HepG2 (cell line): ENCODE measurements around the gene STMN1. TPM values are rescaled to one million over a fixed set of nuclear protein-coding genes. Genes with fewer than 3 reads are reported as not detected.

Experiments used
- ELF4 ChIP-seq: sonication (generic); formaldehyde crosslinking; IDR thresholded peaks from 2 replicates; pipeline ENCODE4 v1.5.0; 2020; ENCODE audit warnings: missing genetic modification reagents, mild to moderate bottlenecking, moderate library complexity, borderline replicate concordance
- EZH2 ChIP-seq: conservative IDR thresholded peaks from 2 replicates; pipeline ENCODE4 v1.6.1; 2012; ENCODE audit warnings: mild to moderate bottlenecking, low read depth, low read length, moderate library complexity
- HHEX ChIP-seq: IDR thresholded peaks from 2 replicates; pipeline ENCODE4 v1.6.1; 2016; ENCODE audit warnings: control low read depth
- HOXA5 ChIP-seq: sonication (generic); formaldehyde crosslinking; IDR thresholded peaks from 2 replicates; pipeline ENCODE4 v1.4.0; 2020; ENCODE audit warnings: missing genetic modification reagents
- HOXA9 ChIP-seq: sonication (generic); formaldehyde crosslinking; IDR thresholded peaks from 2 replicates; pipeline ENCODE4 v1.8.1; 2022; ENCODE audit warnings: missing genetic modification reagents, mild to moderate bottlenecking, moderate library complexity, borderline replicate concordance
- IRF2 ChIP-seq: IDR thresholded peaks from 2 replicates; pipeline ENCODE4 v1.6.1; 2018; ENCODE audit warnings: missing genetic modification reagents, missing compliant biosample characterization
- KDM5B ChIP-seq: sonication (generic); formaldehyde crosslinking; IDR thresholded peaks from 2 replicates; pipeline ENCODE4 v1.4.0; 2020; ENCODE audit warnings: missing genetic modification reagents, mild to moderate bottlenecking, borderline replicate concordance
- MXD4 ChIP-seq: IDR thresholded peaks from 2 replicates; pipeline ENCODE4 v1.6.1; 2016; ENCODE audit warnings: mild to moderate bottlenecking, missing biosample characterization, missing genetic modification reagents
- MZF1 ChIP-seq: sonication (generic); formaldehyde crosslinking; IDR thresholded peaks from 2 replicates; pipeline ENCODE4 v1.8.1; 2023; ENCODE audit warnings: mild to moderate bottlenecking, missing genetic modification reagents, borderline replicate concordance
- NR2F1 ChIP-seq, 2 experiments: fragments of 450-650 bp in 1 of 2; formaldehyde crosslinking in 1 of 2; IDR thresholded peaks; 2 replicates each; pipeline versions ENCODE4 v1.5.0 to v1.6.1; 2016 to 2020; ENCODE audit warnings: mild to moderate bottlenecking in 1 of 2, missing compliant biosample characterization in 1 of 2, missing genetic modification reagents in 1 of 2, moderate library complexity in 1 of 2
- PBX3 ChIP-seq: sonication (generic); formaldehyde crosslinking; IDR thresholded peaks from 2 replicates; pipeline ENCODE4 v1.8.1; 2023; ENCODE audit warnings: missing genetic modification reagents, inconsistent platforms, borderline replicate concordance
- PLRG1 ChIP-seq: fragments of 450-650 bp; conservative IDR thresholded peaks from 2 replicates; pipeline ENCODE4 v1.6.1; 2016
- POGK ChIP-seq: sonication (generic); formaldehyde crosslinking; conservative IDR thresholded peaks from 2 replicates; pipeline ENCODE4 v1.8.0; 2022; ENCODE audit warnings: mild to moderate bottlenecking, moderate library complexity, missing genetic modification reagents
- RFX3 ChIP-seq: IDR thresholded peaks from 2 replicates; pipeline ENCODE4 v1.6.1; 2016; ENCODE audit warnings: missing biosample characterization, missing genetic modification reagents
- SP2 ChIP-seq: sonication (generic); formaldehyde crosslinking; IDR thresholded peaks from 2 replicates; pipeline ENCODE4 v1.5.1; 2020; ENCODE audit warnings: mild to moderate bottlenecking, missing genetic modification reagents
- WIZ ChIP-seq: sonication (generic); formaldehyde crosslinking; IDR thresholded peaks from 2 replicates; pipeline ENCODE4 v1.5.1; 2020; ENCODE audit warnings: mild to moderate bottlenecking, missing genetic modification reagents
- ZKSCAN5 ChIP-seq: sonication (generic); formaldehyde crosslinking; IDR thresholded peaks from 2 replicates; pipeline ENCODE4 v1.5.1; 2020; ENCODE audit warnings: mild to moderate bottlenecking, missing genetic modification reagents
- ZMYM3 ChIP-seq: sonication (generic); formaldehyde crosslinking; IDR thresholded peaks from 2 replicates; pipeline ENCODE4 v1.5.1; 2020; ENCODE audit warnings: mild to moderate bottlenecking, missing genetic modification reagents
- ZNF142 ChIP-seq: sonication (generic); formaldehyde crosslinking; IDR thresholded peaks from 2 replicates; pipeline ENCODE4 v1.4.0; 2020; ENCODE audit warnings: missing genetic modification reagents
- ZNF143 ChIP-seq: sonication (generic); formaldehyde crosslinking; IDR thresholded peaks from 2 replicates; pipeline ENCODE4 v1.4.0; 2020; ENCODE audit warnings: missing genetic modification reagents
- ZNF17 ChIP-seq: sonication (generic); formaldehyde crosslinking; IDR thresholded peaks from 2 replicates; pipeline ENCODE4 v1.5.0; 2020; ENCODE audit warnings: mild to moderate bottlenecking, missing genetic modification reagents
- ZNF839 ChIP-seq: sonication (generic); formaldehyde crosslinking; IDR thresholded peaks from 2 replicates; pipeline ENCODE4 v1.4.0; 2020; ENCODE audit warnings: missing genetic modification reagents, mild to moderate bottlenecking, borderline replicate concordance
- polyA plus RNA-seq, 8 experiments: library from polyadenylated mRNA; depleted of rRNA in 3 of 8; stranded (reverse) in 7 of 8; unstranded in 1 of 8; fragments of >200 nt; fragmentation: Illumina TruSeq in 4 of 8; extraction: Trizol in 4 of 8; gene quantifications; 2 replicates each; pipeline versions ENCODE4 v1.2.1 to v1.2.3, GENCODE V29; 2011 to 2016; ENCODE audit warnings: low read depth in 4 of 8, missing spikeins in 1 of 8, mixed read lengths in 1 of 8; ENCODE audit not compliant: insufficient read depth in 1 of 8
- total RNA-seq, 5 experiments: library from RNA; depleted of rRNA; stranded (reverse); fragments of >200 nt; fragmentation: Illumina TruSeq; extraction: Trizol; gene quantifications; 2 replicates each; pipeline ENCODE4 v1.2.3, GENCODE V29; 2016; ENCODE audit warnings: low read depth in 1 of 5

STMN1 gene
- total and polyA plus RNA-seq, 2 of the 13 experiments (the other 11 are each of a cell fraction or from before 2014, with no cell fraction given), result 45.9 to 409 TPM

GRCh38 chr1:25905680-25906643 lies at the start of gene STMN1 (continued):
- TF ChIP-seq ZNF142 (CRISPR knock-in tag) (no peak), SP2 (CRISPR knock-in tag) (peak; percentile 25; the same call in 1 of the 2 replicates), MZF1 (no peak), ZKSCAN5 (CRISPR knock-in tag) (no peak), ZNF17 (CRISPR knock-in tag) (no peak), PLRG1 (no peak), ZNF839 (CRISPR knock-in tag) (no peak), POGK (CRISPR knock-in tag) (peak; percentile 61), EZH2 (no peak), NR2F1 (CRISPR knock-in tag; IDR thresholded peaks at IDR 0.05) (no peak), HOXA9 (no peak), HHEX (CRISPR knock-in tag) (no peak), ZMYM3 (CRISPR knock-in tag) (no peak), KDM5B (peak; percentile 27; the same call in 1 of the 2 replicates), WIZ (CRISPR knock-in tag) (no peak), ZNF143 (CRISPR knock-in tag) (peak; percentile 88), MXD4 (CRISPR knock-in tag) (peak; percentile 73), ELF4 (no peak), IRF2 (CRISPR knock-in tag) (no peak), RFX3 (no peak), PBX3 (CRISPR knock-in tag) (no peak), HOXA5 (no peak; the same call in 1 of the 2 replicates)
